Stimulated activated naive CD4-positive, alpha-beta T cell (primary cell): Measurements from ENCODE around the gene DGKD.
"Not testable (repeated sequence)": the region's sequence is repeated elsewhere in the genome, so short reads cannot be mapped to it uniquely, and the experiment has no call there.

Experiments used
- DNase-seq, 6 experiments: peaks; one replicate each; lab custom pipeline; 2025; lab: John Stamatoyannopoulos, UW

DGKD gene

DNA sequence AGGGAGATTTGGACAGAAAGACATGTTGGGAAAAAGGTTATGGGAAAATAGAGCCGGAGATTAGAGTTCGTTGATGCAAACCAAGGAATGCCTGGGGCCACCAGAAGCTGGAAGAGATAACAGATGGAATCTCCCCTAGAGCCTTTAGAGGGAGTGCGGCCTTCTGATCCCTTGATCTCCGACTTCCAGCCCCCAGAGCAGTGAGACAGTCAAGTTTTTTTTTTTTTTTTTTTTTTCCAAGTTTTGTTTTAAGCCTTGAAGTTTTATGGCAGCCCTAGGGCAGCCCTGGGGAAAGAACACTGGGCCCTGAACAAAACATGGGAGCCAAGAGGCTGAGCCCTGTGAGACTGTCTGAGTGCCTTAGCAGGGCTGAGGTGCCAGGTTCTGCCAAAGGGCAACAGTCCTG, 6.5 kb downstream of the DGKD start:
- no peak for DNase-seq

DNA sequence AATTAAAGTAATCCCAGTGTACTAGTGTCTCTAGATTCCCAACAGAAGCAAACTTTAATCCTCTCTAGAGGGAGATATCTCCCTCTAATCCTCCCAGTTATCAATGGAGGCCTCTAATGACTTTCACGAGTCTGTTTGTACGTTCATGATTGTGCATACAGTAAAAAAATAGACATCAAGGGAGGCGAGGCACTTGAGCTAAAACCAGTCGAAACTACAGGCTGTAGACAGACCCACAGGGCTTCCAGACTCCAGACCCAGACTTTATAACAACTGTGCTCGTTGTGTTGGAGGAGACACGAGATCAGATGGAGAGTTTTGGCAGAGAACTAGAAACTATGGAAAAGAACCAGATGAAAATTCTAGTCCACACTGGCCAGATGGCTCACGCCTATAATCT, 7.0 kb downstream of the DGKD start:
- DNase-seq, result no peak

DNA sequence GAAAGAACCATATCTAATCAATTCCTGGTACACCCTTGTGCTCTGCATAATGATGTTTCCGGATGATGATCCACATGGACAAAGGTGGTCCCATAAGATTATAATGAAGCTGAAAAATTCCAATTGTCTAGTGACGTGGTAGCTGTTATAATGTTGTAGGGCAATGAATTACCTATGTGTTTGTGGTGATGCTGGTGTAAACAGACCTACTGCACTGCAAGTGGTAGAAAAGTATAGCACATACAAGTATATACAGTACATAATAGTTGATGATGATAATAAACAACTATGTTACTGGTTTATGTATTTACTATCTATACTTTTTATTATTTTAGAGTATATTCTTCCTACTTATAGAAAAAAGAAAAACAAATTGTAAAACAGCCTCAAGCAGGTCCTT, 8.4 kb downstream of the DGKD start:
- no peak for DNase-seq

DNA sequence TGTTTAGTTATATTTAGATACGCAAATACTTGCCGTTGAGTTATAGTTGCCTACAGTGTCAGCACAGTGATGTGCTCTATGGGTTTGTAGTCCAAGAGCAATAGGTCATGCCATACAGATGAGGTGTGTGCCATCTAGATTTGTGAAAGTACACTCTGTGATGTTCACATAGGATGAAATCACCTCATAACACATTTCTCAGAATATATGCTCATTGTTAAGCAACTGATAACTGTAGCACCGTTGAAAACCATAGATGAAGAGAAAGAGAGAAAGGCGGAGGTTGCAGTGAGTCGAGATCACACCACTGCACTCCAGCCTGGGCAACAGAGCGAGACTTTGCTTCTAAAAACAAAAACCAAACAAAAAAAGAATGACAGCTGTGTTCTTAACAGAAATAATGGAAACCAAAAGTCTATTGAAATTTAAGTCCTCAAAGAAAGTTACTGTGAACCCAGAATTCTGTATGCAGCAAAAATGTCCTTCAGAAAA, 9.5 kb downstream of the DGKD start:
- DNase-seq, result no peak

DNA sequence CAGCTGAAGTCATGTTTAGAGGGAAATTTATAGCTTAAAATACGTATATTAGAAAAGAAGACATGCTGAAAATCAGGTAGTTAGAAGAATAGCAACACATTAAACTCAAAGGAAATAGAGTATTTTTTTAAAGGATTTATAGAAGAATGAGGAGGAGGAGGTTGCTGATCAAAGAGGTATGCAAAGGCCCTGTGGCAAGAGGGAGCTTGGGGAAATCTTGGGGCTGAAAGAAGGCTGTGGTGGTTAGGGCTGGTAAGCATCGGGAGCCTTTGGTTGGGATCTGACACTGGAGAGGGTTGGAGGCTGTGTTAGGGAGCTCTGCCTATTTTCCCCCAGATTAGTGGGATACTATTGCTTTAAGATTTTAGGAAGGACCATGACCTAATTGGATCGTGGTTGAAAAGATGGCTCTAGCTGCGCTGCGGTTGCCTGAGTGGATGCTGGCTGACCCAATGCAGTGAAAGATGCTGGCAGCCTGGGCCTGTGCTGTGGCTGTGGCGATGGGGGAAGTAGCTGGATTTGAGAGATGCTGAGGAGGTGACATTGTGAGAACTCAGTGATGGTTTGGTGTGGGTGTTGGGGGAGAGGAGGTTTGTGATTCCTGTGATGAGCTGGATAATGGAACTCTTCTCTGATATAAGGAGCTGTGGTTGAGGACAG, 11.7 kb downstream of the DGKD start:
- DNase-seq, result no peak

DNA sequence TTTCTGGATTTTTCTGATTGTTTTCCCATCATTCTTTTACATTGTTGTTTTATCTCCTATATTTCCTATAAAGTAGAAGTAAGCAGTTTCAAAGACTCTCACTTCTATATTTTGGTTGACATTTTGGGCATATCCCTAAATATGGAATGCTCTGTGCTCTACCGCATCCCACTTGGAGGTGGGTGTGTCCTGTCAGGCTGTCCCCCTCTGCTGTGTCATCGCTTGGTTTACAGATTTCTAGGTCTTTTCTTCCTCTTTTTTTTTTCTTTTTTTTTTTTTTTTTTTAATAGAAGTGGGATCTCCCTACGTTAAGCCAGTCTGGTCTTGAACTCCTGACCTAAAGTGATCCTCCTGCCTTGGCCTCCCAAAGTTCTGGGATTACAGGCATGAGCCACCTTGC, 13.3 kb downstream of the DGKD start:
- DNase-seq, result no peak

DNA sequence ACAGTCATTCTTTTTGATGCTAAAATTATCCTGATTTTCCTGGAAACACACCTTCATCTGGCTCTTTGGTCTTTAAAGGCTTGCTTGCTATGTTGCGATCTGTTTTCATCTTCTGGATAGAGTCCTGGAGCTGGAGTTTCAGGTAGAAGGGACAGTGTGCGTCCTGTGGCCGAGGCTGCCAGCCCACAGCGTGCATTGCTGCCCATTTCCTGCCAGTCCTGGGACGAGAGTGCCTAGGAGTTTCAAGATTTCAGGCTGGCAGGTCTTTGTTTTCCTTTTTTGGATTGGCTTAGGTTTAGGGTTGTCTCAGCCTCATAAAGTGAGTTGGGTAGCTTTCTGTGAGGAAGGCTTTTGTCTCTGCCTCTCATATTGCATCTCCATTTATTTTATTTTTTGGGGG, 14.5 kb downstream of the DGKD start:
- DNase-seq, result no peak

DNA sequence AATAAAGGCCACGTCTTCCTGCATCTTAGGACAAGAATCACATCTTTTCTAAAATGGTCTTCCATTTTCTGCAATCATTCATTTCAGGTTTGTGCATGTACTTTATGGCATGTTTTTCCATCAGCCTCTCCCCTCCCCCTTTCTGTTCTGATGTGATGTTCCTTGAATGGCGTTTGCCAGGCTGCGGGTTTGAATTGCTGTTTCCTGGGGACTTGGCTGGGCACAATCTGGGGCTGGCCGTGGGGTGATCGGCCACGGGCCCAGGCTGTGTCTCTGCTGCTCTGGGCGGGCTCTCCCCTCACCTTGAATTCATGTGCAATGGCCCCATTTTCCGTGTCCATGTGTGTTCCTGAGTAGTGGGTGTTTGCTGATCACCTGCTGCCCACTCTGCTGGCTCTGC, 15.2 kb downstream of the DGKD start:
- DNase-seq, result no peak

DNA sequence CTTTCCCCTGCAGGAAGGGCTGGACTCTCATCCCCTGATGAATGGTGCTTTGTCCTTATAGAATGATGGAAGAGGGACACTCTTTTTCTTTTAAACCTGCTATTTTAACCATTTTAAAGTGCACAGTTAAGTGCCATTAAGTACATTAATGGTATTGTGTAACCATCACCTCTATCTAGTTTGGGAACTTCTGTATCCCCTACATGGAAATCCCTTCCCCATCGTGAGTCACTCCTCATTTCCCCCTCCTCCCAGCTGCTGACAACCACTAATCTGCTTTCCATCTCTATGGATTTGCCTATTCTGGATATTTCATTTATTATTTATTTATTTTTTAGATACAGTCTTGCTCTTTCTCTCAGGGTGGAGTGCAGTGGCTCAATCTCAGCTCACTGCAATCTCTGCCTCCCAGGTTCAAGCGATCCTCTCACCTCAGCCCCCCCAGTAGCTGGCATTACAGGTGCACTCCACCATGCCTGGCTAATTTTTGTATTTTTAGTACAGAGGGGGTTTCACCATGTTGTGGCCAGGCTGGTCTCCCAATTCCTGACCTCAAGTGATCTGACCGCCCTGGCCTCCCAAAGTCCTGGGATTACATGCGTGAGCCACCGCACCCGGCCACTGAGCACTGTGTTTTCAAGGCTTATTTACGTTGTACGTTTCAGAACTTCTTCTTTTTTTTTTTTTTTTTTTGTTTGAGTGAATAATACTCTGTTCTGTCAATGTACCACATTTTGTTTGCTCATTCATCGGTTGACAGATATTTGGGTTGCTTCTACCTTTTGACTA, 15.8 kb downstream of the DGKD start:
- DNase-seq, result no peak

DNA sequence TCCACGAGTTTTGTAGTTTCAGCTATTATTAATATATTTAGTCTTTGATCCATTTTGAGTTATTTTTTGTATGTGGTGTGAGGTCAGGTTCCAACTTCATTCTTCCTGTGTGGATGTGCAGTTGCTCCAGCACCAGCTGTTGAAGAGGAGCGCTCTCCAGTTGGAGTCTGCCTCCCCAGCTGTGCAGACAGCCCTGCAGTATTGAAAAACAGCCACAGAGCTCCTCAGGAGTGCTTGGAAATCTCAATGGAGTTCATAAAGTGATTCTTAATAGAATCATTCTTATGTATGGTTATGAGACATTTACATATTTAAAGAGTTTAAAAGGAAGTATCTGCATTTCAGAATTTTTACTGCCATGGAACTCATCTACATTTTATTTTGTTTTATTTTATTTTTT, 17.3 kb downstream of the DGKD start:
- DNase-seq, result no peak

DNA sequence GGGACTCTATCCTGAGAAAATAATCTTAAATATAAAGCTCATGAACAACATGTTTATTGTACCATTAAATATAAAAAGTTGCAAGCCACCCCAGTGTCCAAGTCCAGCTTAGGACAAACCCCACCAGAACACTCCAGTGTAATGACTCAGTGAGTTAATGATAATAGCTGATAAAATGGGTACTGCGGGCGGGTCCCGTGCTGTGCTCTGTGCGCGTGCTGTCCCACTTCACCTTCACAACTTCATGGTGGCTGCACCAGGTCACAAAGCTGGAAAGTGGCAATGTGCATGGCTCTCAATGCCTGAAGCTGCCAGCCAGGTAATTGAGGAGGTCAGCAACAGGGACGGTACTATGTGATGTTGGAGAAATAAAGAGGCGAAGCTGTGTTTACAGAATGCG, 18.6 kb downstream of the DGKD start:
- no peak for DNase-seq

DNA sequence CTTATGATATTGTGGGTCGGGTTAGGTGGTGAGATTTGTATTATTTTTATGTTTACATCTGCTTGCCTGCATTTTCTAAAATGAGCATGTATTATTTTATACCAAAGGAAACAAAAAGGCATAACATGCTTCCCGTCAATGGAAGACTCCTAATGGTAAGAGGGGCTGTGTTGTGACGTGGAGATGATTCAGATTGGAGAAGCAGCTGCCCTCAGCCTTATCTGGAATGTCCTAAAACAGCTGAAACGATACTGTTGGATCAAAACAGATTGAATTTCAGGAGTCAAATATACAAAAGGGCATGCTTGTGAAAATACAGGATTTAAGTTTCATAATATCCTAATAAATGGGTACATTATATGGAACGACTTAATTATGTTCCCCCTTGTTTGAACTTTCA, 19.0 kb downstream of the DGKD start:
- no peak for DNase-seq

DNA sequence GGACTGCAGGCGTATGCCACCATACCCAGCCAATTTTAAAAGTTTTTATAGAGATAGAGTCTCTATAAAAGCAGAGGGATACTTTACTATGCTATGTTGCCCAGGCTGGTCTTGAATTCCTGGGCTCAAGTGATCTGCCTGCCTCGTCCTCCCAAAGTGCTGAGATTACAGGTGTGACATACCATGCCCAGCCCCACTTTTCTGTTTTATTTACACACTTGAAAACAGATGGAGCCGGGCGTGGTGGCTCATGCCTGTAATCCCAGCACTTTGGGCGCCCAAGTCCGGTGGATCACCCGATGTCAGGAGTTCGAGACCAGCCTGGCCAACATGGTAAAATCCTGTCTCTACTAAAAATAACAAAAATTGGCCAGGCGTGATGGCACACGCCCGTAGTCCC, 20.5 kb downstream of the DGKD start:
- not testable (repeated sequence) for DNase-seq

DNA sequence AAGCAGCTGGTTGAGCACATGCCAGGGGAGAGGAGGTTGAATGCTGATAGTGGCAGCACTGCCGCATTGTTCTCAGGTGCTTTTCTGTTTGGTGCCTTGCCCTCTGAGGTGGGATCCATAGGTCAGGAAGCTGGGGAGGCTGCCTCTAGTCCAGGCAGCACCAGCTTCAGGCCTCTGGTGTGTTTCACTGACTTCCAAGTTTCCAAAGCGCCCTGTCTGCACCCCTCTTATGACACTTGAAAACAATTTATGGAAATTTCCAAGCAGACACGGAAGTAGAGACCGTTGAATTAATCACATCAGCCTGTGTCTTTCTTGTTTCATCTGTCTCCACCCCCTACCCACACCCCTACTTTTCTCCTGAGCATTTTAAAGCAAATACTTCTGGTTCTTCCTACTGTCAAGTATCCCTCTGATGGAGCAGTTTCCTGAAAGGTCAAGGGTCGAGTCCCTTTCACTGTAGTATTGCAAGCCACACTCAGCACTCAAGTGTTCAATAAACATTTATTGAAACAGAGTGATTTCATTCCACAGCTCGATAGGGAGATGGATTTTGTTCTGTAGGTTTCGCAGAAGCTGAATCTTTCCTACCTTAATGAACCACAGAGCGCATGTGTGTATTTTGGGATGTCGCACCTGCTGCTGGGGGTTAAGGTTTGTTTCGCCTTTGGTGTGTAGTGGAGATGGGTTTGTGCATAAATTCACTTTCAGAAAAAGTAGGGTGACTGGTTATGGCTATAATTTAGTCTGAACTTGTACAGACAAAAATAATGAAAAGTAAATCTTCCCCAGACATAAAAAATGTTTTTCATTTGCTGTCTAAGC, 21.4 kb downstream of the DGKD start:
- no peak for DNase-seq

DNA sequence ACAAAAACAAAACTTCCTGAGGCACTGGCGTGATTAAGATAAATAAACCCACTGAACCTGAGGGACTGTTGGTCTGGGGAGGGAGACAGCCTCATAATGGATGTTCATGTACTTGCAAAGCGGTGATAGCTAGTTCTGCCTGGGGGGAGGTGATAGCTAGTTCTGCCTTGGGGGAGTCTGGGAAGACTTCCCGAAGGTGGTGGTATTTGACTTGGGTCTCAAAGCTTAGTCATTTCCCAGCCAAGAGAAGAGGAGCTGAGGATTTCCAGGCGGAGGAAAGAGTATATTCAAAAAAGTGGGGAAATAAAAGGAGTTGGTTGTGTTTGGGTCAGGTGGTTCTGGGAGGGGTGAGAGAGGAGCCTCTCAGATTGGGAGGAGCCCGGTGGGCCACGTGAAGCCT, 24.7 kb downstream of the DGKD start:
- DNase-seq, result no peak

DNA sequence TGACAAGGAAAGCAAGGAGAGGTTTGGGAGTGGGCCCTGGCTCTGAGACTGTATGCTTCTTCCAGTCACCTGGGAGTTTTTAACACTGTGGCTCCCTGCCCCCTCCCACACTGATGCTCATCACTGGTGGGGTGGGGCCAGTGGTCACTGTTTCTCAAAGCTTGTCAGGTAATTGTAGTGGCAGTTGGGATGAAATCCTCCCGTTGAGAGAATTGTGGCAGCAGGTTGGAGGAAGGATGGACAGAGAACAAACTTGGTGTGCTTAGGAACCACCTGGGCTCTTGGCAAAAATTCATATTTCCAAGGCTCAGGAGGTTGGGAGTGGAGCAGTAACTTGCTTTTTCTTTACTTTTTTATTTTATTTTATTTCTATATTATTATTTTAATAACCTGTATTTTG, 25.1 kb downstream of the DGKD start:
- DNase-seq, result no peak

DNA sequence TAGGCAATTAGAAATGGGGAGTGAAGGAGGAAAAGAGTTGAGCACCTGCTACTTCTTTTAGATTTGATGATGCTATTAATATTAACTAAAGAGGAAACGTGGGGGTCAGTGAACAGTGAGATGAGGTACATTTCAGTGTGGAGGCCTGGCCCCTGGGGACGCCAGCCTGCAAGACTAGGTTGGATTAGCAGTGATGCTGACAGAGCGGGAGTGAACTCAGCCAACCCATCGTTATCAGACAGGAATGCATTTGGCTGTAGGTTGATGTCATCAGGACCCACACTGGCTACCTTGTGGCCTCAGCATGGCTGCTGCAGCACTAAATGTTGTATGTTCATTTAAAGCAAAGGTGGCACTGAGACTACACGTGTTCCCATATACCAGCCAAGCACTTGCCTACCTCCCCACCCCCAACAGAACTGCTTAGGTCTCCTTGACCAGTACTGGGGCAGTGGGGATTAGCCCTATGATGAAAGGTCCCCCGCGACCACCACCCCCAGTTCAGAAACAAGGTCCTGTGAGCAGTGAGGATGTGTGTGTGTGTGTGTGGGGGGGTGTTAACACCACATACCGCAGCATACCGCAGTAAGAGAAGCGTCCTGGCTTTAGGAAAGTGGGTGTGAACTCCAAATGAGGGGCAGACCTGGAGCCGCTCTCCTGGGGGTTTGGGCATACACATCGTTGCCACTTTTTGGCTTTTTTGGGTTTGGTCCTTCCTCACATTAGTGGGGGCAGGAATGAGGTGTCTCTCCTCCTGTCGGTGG, 26.0 kb downstream of the DGKD start:
- no peak for DNase-seq

DNA sequence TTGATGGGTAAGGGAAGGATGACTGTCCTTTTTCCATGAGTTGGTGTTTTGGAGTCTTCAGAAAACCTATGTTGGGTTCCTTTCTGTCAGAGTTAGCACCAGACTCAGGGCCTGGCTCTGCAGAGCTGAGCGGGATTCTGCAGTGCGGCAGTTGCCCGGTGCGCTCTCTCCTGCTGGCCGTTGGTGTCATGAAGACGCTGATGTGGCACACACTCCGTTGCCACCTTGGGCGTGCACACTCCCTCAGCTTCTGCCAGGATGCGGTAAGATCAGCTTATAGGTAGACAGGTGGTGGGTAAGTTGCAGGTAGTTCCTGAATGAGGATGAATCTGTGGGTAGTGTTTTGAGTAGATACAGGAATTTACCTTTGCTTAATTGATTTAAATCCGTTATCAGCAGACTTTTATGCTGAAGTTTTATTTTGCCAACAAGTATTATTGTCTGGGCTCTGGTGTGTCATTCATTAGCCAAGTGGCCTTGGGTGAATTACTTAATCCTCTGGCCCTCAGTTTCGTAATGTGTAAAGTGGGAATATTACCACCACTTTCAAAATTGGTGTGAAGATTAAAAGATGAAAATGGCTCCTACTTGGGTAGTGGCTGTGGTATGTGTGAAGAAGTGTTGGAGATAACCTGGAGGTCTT, 26.8 kb downstream of the DGKD start:
- DNase-seq, result no peak

DNA sequence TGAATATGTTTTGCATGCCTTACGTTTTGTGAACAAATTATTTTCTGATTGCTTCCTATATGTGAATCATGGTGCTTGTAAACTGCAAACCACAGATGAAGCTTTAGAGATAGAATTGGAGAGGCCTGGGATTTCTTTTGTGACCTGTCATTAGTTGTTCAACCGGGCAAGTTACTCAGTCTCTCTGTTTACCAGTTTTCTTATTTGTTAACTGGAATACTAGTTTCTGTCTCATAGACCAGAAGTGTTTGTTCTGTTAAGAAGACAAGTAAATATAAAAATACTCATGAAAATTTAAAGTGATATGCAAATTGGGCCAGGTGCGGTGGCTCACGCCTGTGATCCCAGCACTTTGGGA, 27.3 kb downstream of the DGKD start:
- no peak for DNase-seq

DNA sequence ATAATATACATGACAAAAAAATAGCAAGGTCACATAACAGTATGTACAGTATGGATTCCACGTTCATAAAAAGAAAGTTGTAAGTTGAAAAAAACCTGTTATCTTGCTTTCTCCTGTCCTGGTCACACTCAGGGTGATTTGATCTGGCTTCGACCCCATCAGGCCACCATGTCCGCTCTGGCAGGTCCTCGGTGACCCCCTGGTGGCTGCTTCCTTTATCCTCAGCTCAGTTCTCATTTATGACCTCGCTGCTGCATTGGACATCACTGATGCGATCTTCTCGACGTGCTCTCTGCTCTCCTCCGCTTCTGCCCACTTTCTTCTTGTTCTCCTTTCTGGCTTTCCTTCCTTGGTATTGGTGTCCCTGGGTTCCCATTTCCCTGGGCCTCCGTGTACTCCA, 29.7 kb downstream of the DGKD start:
- no peak for DNase-seq

DNA sequence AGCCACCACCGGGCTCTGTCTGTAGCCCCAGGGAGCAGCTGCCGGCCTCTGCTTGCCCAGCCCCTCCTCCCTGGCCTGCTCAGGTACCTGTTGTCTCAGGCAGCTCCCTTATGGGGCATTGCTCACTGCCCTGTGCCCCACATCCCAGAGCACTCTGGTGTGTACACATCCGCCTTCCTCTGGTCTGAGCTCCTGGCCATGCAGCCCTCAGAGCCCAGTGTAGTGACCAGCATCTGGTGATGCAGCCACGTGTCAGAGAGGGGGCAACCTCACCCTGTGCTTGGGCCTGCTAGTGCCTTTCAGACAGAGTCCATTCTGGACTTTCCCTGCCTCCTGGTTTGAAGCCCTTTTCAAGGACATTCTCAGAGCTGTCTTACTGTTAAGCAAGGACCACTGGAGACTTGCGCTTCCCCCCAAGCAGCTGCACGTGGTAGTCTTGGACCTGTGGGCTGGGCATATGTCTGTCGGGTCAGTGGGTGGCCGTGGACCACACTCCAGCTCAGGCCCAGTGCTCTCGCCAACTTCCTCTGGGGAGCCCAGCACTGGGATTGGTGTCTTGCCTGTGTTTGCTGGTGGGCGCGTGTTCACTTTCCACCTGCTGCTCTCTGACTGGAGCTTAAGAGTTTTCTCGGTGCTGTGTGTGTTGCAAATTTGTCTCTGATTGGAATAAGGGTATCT, 30.7 kb downstream of the DGKD start:
- no peak for DNase-seq
